Fibroblast of lung (primary cell): ENCODE data around the gene KIF26A. TPM values are rescaled to one million over a fixed set of nuclear protein-coding genes. Genes with fewer than 3 reads are reported as not detected.

ENCODE experiments used
- DNase-seq, 2 donors: peaks; one replicate each; pipeline versions ENCODE4 v3.0.0 to v3.0.0-alpha.2; 2010; ENCODE audit warnings: low read depth in 2 of 2
- H2AFZ ChIP-seq: 2 replicates; pipeline ENCODE4 v1.5.1; 2012; ENCODE audit warnings: low read length, control low read depth, inconsistent platforms
- H3K27ac ChIP-seq: 2 replicates; pipeline ENCODE4 v1.5.1; 2011; ENCODE audit warnings: low read length, control low read depth; ENCODE audit not compliant: insufficient read depth
- H3K27me3 ChIP-seq: 2 replicates; pipeline ENCODE4 v1.5.1; 2011; ENCODE audit warnings: mild to moderate bottlenecking, low read length; ENCODE audit not compliant: control insufficient read depth, insufficient read depth
- H3K36me3 ChIP-seq: 2 replicates; pipeline ENCODE4 v1.5.1; 2011; ENCODE audit warnings: low read length; ENCODE audit not compliant: control insufficient read depth, insufficient read depth
- H3K4me1 ChIP-seq: 2 replicates; pipeline ENCODE4 v1.5.1; 2011; ENCODE audit warnings: low read length; ENCODE audit not compliant: control insufficient read depth, insufficient read depth; ENCODE audit errors: extremely low read depth
- H3K4me2 ChIP-seq: 2 replicates; pipeline ENCODE4 v1.5.1; 2011; ENCODE audit warnings: low read length, control low read depth; ENCODE audit not compliant: insufficient read depth; ENCODE audit errors: extremely low read depth
- H3K4me3 ChIP-seq, 4 experiments: fragments of 200-600 bp in 1 of 4; sonication (generic) in 1 of 4; replicated peaks in 1 of 4; 2 replicates each; pipeline ENCODE4 v1.5.1; 2011 to 2016; ENCODE audit warnings: low read length in 4 of 4, low read depth in 3 of 4, mild to moderate bottlenecking in 3 of 4, control low read depth in 2 of 4, inconsistent platforms in 1 of 4, mixed read lengths in 1 of 4; ENCODE audit not compliant: insufficient read depth in 1 of 4; ENCODE audit errors: control extremely low read depth in 1 of 4
- H3K79me2 ChIP-seq: 2 replicates; pipeline ENCODE4 v1.5.1; 2012; ENCODE audit warnings: mild to moderate bottlenecking, low read length, inconsistent platforms; ENCODE audit not compliant: control insufficient read depth, insufficient read depth
- H3K9ac ChIP-seq: 2 replicates; pipeline ENCODE4 v1.5.1; 2011; ENCODE audit warnings: mild to moderate bottlenecking, low read length, control low read depth; ENCODE audit not compliant: insufficient read depth
- H3K9me3 ChIP-seq: 2 replicates; pipeline ENCODE4 v1.5.1; 2012; ENCODE audit warnings: low read depth, low read length; ENCODE audit not compliant: control insufficient read depth, insufficient read depth
- H4K20me1 ChIP-seq: 2 replicates; pipeline ENCODE4 v1.5.1; 2011; ENCODE audit warnings: low read length; ENCODE audit not compliant: control insufficient read depth, insufficient read depth; ENCODE audit errors: extremely low read depth
- CTCF ChIP-seq, 2 donors: IDR thresholded peaks in 1 of 2; conservative IDR thresholded peaks in 1 of 2; 1 replicate in 1 of 2; 2 replicates in 1 of 2; pipeline ENCODE4 v1.5.1; 2011 to 2012; ENCODE audit warnings: low read length in 2 of 2, control low read depth in 1 of 2, inconsistent platforms in 1 of 2, low read depth in 1 of 2, mild to moderate bottlenecking in 1 of 2
- EZH2 ChIP-seq: IDR thresholded peaks from 2 replicates; pipeline ENCODE4 v1.5.1; 2012; ENCODE audit warnings: low read length, control low read depth, mild to moderate bottlenecking; ENCODE audit errors: missing control alignments
- polyA plus RNA-seq, 2 donors: library from polyadenylated mRNA; depleted of rRNA in 1 of 2; stranded (reverse) in 1 of 2; unstranded in 1 of 2; fragments of >200 nt; gene quantifications; 2 replicates each; pipeline ENCODE4 v1.2.1, GENCODE V29; 2011 to 2012; ENCODE audit warnings: missing spikeins in 1 of 2
- total RNA-seq: library from RNA; depleted of rRNA; stranded (reverse); fragments of >200 nt; gene quantifications from 2 replicates; pipeline ENCODE4 v1.2.1, GENCODE V29; 2014

Gene KIF26A
- total and polyA plus RNA-seq, 2 donors (not counting 1 experiment from before 2014, with no cell fraction given) = 0.01 to 2.0 TPM

GRCh38 chr14:104096318-104096717 is 42.1 kb upstream of the KIF26A start:
- no peak overlapping the region for H2AFZ ChIP-seq
- no peak for TF ChIP-seq EZH2
- no peak for TF ChIP-seq CTCF (conservative IDR thresholded peaks at IDR 0.05 in 1 of 2, IDR thresholded peaks at IDR 0.05 in 1 of 2; ENCODE audit: low read depth in 1 of 2, low read length in 2 of 2)
- no peaks in the 10 kb centered on the region for H3K36me3 ChIP-seq
- H3K4me2 ChIP-seq = no peak overlapping the region
- no peaks in the 10 kb centered on the region for H3K27me3 ChIP-seq
- DNase-seq = no peak
- H3K79me2 ChIP-seq = no peaks in the 10 kb centered on the region
- H3K27ac ChIP-seq = no peak overlapping the region
- H4K20me1 ChIP-seq = no peaks in the 10 kb centered on the region
- H3K9ac ChIP-seq = no peak overlapping the region
- no peaks in the 10 kb centered on the region for H3K9me3 ChIP-seq
- H3K4me1 ChIP-seq = no peaks in the 10 kb centered on the region
- no peak overlapping the region for H3K4me3 ChIP-seq

- Histone ChIP-seq H3K4me2 (no peak overlapping the region), H3K9ac (no peak overlapping the region), H2AFZ (no peak overlapping the region), H3K36me3 (no peaks in the 10 kb centered on the region), H4K20me1 (no peaks in the 10 kb centered on the region), H3K4me1 (no peaks in the 10 kb centered on the region), H3K9me3 (no peaks in the 10 kb centered on the region), H3K79me2 (no peaks in the 10 kb centered on the region), H3K4me3 (no peak overlapping the region), H3K27ac (no peak overlapping the region), H3K27me3 (no peaks in the 10 kb centered on the region)
- DNase-seq = no peak
- TF ChIP-seq EZH2 (no peak), CTCF (conservative IDR thresholded peaks at IDR 0.05 in 1 of 2, IDR thresholded peaks at IDR 0.05 in 1 of 2; ENCODE audit: low read depth in 1 of 2, low read length in 2 of 2) (no peak)
Observed at GRCh38 chr14:104096751-104097700, 41.4 kb upstream of the KIF26A start.

GRCh38 chr14:104098272-104099095 is 39.9 kb upstream of the KIF26A start:
- TF ChIP-seq EZH2 = no peak
- TF ChIP-seq CTCF (conservative IDR thresholded peaks at IDR 0.05 in 1 of 2, IDR thresholded peaks at IDR 0.05 in 1 of 2; ENCODE audit: low read depth in 1 of 2, low read length in 2 of 2) = no peak
- Histone ChIP-seq H3K9ac (no peak overlapping the region), H4K20me1 (no peaks in the 10 kb centered on the region), H3K79me2 (no peaks in the 10 kb centered on the region), H3K4me2 (no peak overlapping the region), H2AFZ (no peak overlapping the region), H3K4me1 (no peaks in the 10 kb centered on the region), H3K36me3 (no peaks in the 10 kb centered on the region), H3K27me3 (no peaks in the 10 kb centered on the region), H3K9me3 (no peaks in the 10 kb centered on the region), H3K4me3 (no peak overlapping the region), H3K27ac (no peak overlapping the region)
- DNase-seq = no peak
